IPS-11a (cell line): ENCODE results near the gene USP24.

ENCODE experiments used
- H3K4me3 ChIP-seq: one replicate; pipeline ENCODE4 v1.5.1; 2013; ENCODE audit warnings: low read depth, low read length, control low read depth

Gene USP24

DNA sequence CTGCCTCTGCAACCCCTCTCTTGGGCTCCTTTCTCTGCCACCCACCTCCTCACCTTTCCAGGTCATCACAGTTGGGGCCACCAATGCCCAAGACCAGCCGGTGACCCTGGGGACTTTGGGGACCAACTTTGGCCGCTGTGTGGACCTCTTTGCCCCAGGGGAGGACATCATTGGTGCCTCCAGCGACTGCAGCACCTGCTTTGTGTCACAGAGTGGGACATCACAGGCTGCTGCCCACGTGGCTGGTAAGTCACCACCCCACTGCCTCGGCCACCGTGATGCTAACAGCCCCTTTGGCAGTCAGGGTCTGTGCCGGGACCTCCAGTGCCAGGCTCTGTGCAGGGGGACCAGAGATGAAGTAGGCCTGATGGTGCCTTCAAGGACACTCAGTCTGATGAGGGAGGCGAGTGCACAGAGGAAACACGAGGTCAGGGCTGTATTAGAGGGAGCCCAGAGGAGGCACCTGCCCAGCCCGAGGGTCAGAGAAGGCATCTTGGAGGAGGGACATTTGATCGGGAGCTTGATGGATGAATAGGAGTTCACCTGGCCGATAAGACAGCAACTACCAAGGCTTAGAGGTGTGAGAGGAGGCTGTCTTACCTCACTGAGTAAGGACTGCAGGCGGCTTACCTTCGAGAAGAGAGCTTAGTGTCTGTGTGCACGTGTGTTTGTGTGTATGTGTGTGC, 157.8 kb downstream of the USP24 start:
- H3K4me3 ChIP-seq, result no peak overlapping the region

DNA sequence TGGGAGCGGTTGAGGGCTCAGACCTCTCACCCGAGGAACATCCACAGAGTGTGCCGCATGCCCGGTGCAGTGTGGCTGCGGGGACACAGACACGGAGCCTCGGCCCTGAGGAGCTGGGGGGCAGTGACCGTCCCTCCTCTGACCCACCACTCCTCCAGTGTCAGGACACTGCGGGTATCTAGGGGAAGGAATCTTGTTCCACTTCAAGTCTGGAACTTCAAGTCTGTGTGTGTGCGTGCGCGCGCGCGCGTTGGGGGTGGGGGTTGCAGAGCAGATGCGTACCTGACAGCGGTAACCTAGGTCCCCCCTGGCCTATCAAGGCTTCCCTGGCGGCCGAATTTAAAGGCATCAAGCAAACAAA, 158.6 kb downstream of the USP24 start:
- no peak overlapping the region for H3K4me3 ChIP-seq

DNA sequence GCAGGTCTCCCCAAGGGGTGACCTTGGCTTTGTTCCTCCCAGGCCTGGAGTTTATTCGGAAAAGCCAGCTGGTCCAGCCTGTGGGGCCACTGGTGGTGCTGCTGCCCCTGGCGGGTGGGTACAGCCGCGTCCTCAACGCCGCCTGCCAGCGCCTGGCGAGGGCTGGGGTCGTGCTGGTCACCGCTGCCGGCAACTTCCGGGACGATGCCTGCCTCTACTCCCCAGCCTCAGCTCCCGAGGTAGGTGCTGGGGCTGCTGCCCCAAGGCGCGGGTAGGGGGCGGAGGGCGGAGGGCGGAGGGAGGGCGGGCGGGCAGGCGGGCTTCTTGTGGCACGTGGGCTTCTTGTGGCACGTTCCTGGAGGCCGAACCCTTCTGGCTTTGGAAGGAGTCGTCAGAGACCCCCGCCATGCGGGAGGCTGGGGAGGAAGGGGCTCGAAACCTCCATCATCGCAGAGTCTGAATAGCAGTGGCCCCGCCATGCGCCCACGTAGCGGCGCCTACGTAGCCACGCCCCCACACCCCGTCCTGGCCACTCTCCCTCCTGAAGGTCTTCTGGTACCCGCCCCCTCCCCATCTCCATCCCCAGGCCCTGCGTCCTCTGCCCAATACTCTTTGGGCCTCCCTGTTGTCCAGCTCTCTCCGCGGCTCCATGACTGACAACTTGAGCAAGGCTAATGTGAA, 159.1 kb downstream of the USP24 start:
- H3K4me3 ChIP-seq, result no peak overlapping the region

DNA sequence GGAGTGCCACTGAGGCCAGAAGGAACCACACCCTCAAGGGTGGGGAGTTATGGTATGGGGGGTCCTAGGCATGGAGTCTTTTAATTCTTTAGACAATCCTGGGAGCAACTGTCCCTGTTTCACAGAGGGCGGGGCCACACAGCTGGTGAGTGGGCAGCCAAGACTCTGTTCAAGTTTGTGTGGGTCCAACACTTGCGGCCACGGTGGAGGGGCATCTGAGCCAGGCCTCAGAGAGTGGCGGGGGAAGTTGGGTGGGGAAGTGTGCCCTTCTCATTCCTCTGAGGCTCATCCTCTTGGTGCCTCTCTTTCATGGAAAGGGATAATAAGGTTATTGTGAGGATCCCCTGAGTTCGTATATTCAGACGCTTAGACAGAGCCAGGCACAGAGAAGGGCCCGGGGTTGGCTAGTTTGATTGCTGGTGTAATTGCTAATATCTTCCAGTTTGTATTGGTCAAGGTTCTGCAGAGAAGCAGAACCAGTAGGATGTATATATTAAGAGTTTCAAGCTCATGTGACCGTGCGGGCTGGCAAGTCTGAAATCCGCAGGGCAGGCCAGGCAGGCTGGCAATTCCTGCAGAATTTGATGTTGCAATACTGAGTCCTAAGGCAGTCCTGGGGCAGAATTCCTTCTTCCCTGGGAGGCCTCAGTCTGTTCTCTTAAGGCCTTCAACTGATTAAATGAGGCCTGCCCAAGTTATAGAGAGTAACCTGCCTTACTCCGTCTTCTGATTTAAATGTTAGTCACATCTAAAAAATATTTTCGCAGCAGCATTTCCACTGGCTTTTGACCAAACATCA, 159.9 kb downstream of the USP24 start:
- H3K4me3 ChIP-seq, result no peak overlapping the region

DNA sequence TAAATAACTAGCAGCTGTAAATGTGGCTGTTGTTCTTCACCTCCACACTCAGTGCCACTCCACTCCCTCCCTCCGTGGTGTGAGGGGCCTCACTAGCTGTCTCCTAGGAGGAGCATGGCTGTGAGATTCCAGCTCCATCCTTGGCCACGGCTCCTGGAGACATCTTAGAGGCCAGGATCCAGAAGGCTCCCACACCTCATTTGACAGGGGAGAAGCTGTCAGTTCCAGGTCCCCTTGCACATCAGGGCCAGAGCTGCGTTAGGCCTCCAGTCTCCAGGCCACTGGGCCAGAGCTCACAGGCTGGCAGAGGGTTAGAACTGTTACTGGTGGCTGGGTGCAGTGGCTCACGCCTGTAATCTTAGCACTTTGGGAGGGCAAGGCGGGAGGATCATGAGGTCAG, 160.8 kb downstream of the USP24 start:
- H3K4me3 ChIP-seq, result no peak overlapping the region

DNA sequence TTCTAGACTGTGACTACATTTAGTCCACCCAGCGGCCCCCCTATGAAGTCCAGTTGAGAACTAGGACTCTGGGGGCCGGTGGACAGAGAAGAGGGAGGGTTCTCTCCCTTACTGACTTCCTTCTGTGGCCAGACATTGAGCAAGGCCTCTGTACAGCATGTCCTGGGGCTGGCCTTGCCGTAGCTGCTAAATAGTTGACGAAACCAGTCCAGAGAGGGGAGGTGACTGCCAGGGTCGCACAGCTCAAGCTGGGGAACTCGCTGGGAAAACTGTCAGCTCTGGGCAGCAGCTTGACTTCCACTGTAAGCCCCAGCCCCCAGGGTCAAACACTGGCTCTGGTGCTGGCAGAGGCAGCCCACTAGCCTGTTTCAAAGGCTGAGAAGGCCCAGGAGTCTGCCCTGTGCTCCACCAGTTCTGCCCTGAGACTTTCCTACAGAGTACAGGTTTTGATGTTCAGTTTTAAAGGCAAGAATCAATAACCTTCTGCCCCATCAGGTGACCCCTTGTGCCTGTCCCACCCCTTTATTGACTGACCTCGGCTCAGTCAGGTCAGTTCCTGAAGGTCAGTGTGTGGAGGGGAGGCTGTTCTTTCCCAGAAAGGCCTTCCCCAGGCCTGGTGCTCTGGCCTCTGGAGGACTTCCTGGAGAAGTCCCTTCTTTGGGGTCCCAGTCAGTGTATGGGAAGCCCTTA, 161.8 kb downstream of the USP24 start:
- H3K4me3 ChIP-seq, result no peak overlapping the region

DNA sequence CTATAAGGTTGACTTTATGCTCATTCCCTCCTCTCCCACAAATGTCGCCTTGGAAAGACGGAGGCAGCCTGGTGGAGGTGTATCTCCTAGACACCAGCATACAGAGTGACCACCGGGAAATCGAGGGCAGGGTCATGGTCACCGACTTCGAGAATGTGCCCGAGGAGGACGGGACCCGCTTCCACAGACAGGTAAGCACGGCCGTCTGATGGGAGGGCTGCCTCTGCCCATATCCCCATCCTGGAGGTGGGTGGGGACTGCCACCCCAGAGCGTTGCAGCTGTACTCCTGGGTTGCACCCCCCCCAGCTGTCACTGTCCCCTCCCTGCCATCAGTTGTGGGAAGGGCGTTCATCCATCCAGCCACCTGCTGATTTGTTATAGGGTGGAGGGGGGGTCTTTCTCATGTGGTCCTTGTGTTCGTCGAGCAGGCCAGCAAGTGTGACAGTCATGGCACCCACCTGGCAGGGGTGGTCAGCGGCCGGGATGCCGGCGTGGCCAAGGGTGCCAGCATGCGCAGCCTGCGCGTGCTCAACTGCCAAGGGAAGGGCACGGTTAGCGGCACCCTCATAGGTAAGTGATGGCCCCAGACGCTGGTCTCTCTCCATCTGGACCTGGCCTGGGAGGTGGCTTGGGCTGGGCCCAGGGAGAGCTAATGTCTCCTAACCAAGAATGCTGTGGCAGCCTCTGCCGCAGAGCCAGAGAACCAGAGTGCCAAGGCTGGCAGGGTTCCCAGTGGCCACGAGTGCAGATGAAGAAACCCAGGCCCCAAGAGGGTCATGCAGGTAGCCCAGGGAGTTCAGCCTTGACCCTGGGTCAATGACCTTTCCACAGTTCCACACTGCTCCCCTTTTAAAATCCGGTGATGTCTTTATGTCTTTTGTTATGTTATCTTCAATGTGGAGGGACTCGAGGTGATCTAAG, 162.7 kb downstream of the USP24 start:
- H3K4me3 ChIP-seq, result no peak overlapping the region

DNA sequence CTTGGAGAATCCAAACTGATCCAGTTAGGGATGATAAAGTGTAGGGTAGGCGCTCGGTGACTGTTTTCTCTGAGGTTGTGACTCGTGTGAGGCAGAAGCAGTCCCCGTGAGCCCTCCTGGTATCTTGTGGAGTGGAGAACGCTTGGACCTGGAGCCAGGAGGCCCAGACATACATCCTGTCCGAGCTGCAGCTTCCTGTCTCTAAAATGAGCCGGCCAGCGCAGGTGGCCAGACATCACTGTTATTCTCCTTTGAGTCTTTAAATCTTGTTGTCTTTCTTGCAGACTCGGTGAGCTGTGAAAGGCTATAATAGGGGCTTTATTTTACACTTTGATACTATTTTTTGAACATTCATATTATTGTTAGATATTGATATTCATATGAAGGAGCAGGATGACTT, 163.5 kb downstream of the USP24 start:
- H3K4me3 ChIP-seq, result no peak overlapping the region

DNA sequence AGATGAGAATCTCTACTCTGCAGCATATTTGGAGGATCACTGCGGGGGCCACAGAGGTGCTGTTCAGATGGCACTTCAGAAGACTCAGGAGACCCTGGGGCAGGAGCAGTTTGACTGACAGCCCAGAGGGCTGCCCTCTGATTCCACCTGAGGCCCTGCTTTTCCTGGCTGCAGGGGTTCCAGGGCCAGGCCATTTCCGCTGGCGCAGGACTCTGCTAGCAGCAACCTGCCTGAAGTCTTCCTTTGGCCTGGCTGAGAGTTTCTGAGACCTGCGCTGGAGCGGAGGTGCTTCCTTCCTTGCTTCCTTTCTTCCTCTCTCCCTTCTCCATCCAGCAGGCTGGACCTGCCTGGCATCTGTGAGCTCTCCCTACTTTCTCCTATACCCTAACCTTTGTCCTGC, 164.0 kb downstream of the USP24 start:
- H3K4me3 ChIP-seq, result no peak overlapping the region

DNA sequence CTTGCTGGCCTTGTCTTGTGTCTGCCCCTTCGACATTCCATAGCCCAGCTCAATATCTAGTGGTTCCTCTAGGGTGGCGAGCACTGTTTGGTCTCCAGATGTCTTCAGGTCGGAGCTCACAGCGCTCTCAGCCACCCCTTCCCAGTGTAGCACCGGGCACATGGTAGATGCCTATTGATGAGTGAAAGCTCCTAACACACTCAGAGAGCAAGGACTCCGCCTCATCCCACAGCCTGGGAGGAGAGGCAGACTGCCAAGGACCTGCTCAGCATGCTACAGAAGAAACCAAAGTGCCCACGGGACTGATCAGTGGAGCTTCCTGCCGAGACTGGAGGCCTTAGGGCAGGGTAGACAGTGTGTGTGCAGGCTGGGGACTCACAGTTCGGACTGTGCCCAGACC, 164.9 kb downstream of the USP24 start:
- no peak overlapping the region for H3K4me3 ChIP-seq

DNA sequence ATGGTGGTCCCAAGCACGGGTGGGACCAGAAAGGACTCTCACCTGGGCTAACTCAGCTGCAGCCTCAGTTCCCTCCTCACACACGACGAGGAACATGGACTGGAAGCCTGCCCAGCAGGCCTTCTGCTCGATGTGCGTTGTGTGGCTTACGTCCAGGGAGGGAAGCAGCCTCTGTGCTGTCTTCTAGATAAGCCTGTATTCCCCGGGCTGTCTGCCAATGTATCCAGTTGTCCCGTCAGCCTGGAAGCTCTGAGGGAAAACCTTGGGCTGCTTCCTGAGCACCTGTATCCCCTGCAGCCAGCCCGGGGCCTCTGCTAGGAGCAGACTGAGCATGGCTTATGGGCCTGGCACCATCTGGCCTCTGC, 165.3 kb downstream of the USP24 start:
- H3K4me3 ChIP-seq, result no peak overlapping the region

DNA sequence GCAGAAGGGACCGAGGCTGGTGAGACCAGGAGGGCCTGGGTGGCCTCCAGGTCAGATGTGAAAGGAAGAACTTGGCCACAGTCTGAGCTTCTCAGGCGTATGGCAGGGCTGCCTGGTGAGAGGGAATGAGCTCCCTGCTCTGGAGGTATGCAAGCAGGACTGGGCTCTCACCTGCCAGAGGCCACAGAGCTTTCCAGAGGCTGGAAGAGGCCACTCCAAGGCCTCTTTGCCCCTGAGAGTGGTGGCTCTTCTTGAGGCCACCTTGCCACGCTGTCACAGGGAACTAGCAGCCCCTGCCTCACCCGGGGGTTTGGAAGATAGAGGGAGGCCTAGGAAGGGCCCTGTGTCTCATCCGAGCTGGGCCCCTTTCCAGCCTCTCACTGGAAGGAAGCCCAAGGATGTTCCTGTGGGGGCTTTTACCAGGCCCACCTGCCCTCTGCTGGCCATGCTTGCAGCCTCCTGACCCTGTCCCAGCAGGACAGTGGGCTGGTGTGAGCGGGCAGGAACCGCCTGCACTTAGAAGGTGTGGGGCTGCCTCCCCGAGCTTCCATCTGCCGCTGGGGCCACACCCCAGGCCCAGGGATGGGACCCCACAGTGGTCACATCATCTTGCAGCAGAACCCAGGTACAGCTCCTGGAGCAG, 165.8 kb downstream of the USP24 start:
- H3K4me3 ChIP-seq, result no peak overlapping the region

DNA sequence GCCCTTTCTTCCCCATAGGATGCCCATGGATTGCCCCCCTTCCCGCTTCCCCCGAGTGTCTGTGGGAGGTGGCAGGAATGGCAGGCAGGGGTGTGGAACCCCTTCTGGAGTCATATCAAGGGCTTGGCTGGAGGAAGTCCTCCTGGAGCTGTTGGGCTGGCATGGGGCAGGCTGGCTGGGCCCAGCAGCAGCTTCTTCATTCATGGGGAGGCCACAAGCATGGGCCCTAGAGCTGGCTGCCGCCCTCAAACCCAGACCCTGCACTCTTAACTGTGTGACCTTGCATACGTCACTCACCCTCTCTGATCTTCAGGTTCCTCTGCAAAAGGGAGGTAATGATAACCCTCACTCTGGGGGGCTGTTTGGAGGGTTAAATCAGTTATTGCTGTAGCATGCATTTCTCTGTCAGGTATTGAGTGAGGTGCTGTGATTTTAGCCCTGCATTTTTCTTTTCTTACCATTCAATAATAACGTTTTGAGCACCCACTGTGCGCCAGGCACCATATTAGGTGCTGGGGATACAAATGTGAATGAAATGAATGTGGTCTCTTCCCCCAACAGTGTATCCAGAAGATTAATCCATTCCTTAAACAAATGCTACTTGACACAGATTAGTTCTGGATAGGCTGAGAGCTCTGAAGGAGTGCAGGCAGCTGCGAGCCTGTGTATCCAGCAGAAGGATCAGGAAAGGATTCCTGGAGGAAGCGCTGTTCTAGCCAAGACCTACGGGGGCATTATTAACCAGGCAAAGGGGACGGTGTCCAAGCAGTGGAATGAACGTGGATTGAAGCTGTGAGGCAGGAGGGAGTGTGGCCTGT, 166.5 kb downstream of the USP24 start:
- no peak overlapping the region for H3K4me3 ChIP-seq

DNA sequence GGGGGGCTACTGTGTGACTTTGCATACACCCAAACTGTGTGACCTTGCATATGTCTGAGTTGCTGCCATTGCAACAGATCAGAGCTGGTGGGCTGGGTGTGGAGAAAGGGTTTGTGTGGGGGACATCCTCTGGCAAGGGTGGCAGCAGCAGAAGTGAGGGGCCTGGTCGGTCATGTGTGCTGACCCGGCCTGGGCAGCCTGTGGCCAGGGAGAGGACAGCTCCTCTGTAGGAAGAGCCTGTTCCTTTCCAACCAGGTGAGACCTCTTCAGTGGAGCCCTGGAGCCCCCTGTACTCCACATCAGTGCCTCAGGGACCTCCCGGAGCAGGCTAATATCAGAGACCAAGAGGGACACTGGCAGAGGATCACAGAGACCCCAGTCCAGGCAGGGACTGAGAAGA, 167.6 kb downstream of the USP24 start:
- H3K4me3 ChIP-seq, result no peak overlapping the region

DNA sequence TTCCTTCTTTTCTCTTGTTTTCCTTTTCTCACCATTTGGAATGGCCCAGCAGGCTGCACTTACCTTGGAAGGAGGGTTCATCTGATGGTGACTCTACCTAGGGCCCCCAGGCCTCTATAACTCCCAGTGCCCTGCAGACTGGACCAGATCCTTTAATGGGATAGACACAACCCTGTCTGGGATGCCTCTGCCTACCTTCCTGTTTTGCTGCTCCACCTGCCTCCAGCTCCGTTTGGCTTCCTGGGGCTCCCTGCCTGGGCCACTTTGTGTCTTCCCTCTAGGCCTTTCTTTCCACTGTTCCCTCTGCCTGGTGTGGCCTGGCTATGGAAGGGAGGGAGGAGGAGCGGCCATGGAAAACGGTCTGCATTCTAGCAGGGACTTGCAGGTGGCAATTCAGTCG, 168.3 kb downstream of the USP24 start:
- no peak overlapping the region for H3K4me3 ChIP-seq

DNA sequence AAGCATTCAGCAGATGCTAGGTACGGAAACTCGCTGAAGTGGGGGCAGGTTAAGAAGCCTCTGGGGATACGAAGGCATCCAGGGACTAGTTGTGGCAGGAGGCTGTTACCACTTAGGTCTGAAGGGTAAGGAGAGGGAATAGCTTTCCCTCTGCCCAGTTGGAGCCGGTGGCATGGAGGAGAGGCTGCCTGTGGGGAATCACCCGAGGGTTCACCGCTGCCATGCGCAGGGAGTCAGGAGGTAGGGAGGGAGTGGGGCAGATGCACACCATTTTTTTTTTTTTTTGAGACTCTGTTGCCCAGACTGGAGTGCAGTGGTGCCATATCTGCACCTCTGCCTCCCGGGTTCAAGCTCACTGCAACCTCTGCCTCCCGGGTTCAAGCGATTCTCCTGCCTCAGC, 169.7 kb downstream of the USP24 start:
- H3K4me3 ChIP-seq, result no peak overlapping the region

DNA sequence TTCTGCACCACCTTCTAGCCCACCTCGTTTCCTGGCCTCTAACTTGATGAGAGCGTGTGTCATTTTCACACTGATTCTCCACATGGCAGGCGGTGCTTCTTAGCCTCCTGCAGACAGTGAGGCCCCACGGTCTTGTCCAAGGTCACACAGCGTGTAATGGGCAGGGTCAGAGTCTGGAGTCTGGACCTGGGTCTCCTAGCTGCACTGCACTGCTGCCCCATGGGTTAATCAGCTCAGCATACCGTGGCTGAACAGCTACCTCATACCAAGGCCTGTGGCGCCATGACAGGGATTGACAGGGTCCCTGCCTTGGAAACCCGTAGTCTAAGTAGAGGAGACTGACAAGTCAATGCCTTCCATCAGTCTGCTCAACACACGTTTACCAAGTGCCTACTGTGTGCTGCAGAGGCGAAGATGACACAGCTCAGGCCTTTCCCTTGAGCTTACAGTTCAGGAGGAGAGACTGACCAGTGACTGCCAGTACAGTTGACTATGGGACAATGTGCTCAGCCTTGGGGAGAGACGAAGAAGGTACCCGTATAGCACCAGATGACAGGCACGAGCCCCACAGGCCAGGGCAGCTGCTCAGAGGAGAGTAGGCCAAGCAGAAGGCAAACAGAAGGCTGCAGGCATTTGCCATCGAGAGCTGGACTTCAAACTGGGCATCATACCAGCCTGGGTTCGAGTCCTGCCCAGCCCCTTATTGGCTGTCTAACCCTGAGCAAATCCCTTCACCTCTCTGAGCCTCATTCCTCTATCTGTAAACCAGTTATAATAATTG, 170.4 kb downstream of the USP24 start:
- no peak overlapping the region for H3K4me3 ChIP-seq

DNA sequence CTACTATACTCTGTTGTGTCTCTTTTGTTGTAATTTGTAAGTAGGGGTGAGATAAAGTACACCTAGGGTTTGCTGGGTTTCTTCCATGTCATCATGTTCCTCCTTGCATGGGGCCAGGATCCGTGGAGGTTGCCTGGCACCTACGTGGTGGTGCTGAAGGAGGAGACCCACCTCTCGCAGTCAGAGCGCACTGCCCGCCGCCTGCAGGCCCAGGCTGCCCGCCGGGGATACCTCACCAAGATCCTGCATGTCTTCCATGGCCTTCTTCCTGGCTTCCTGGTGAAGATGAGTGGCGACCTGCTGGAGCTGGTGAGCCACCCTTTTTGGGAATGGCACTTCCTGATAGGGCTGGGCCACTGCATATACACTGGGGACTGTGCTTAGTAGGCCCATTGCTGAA, 171.4 kb downstream of the USP24 start:
- H3K4me3 ChIP-seq, result no peak overlapping the region

DNA sequence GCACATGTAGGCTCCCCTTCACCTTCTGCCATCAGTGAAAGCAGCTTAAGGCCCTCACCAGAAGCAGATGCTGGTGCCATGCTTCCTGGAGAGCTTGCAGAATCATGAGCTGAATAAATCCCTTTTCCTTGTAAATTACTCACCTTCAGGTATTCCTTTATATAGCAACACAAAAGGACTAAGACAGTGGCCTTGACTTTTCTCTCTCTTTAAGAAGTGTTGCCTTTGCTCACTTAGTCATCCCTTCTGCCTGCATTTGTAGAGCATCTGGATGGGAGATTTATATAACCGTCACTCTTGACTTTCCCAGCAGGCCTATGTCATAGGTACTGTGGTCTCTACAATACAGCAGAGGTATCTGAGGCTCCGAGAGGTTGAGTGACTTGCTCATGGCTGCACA, 172.2 kb downstream of the USP24 start:
- no peak overlapping the region for H3K4me3 ChIP-seq
